T-helper 2 cell treated with Interferon-gamma antibody and Interleukin-4, amounts not matched to agents 5 μg/mL and 100 μg/mL, for 36 hours (primary cell): ENCODE measurements around the gene LANCL2.

Experiments used
- DNase-seq: peaks from one replicate; pipeline ENCODE4 v3.0.0; 2021; ENCODE audit warnings: low spot score
- H3K27ac Mint-ChIP-seq: one replicate; pipeline ENCODE4 v1.8.0; 2021; ENCODE audit warnings: mild to moderate bottlenecking, mixed read lengths
- H3K27me3 Mint-ChIP-seq: one replicate; pipeline ENCODE4 v1.8.0; 2021; ENCODE audit warnings: low read depth, mixed read lengths
- H3K36me3 Mint-ChIP-seq: one replicate; pipeline ENCODE4 v1.8.0; 2021; ENCODE audit warnings: low read depth, mixed read lengths
- H3K4me1 Mint-ChIP-seq: one replicate; pipeline ENCODE4 v1.8.0; 2021; ENCODE audit warnings: low read depth, mixed read lengths
- H3K4me3 Mint-ChIP-seq: one replicate; pipeline ENCODE4 v1.8.0; 2022; ENCODE audit warnings: mild to moderate bottlenecking, moderate library complexity, mixed read lengths
- H3K9me3 Mint-ChIP-seq: one replicate; pipeline ENCODE4 v1.8.0; 2021; ENCODE audit warnings: mixed read lengths

The LANCL2 gene

GRCh38 chr7:55441774-55442522 is 76.8 kb downstream of the LANCL2 start:
- Mint-ChIP-seq H3K4me1 (peaks cover 2% of the 10 kb centered on the region), H3K27me3 (no peaks in the 10 kb centered on the region), H3K36me3 (peaks cover under 1% of the 10 kb centered on the region), H3K9me3 (no peaks in the 10 kb centered on the region), H3K27ac (no peak overlapping the region), H3K4me3 (no peak overlapping the region)
- no peak for DNase-seq

GRCh38 chr7:55444786-55445185 is 79.6 kb downstream of the LANCL2 start:
- Mint-ChIP-seq H3K4me3 (no peak overlapping the region), H3K27me3 (no peaks in the 10 kb centered on the region), H3K36me3 (peaks cover 2% of the 10 kb centered on the region), H3K4me1 (no peaks in the 10 kb centered on the region), H3K9me3 (no peaks in the 10 kb centered on the region), H3K27ac (no peak overlapping the region)
- no peak for DNase-seq

- DNase-seq = no peak
- Mint-ChIP-seq H3K9me3 (no peaks in the 10 kb centered on the region), H3K36me3 (peaks cover 2% of the 10 kb centered on the region), H3K27me3 (no peaks in the 10 kb centered on the region), H3K4me3 (no peak overlapping the region), H3K27ac (no peak overlapping the region), H3K4me1 (peaks cover 6% of the 10 kb centered on the region)
Observed at GRCh38 chr7:55448526-55448925, 83.4 kb downstream of the LANCL2 start.

GRCh38 chr7:55449205-55449991 is 84.3 kb downstream of the LANCL2 start:
- Mint-ChIP-seq H3K4me3 (no peak overlapping the region), H3K4me1 (peaks cover 6% of the 10 kb centered on the region), H3K36me3 (peaks cover 2% of the 10 kb centered on the region)

GRCh38 chr7:55449992-55450535 is 84.9 kb downstream of the LANCL2 start:
- H3K4me1 Mint-ChIP-seq = peaks cover 10% of the 10 kb centered on the region
- no peak for DNase-seq
- H3K9me3 Mint-ChIP-seq = no peaks in the 10 kb centered on the region
- no peak overlapping the region for H3K27ac Mint-ChIP-seq
- H3K36me3 Mint-ChIP-seq = peaks cover 6% of the 10 kb centered on the region
- H3K4me3 Mint-ChIP-seq = no peak overlapping the region
- no peaks in the 10 kb centered on the region for H3K27me3 Mint-ChIP-seq

More at GRCh38 chr7:55449205-55449991, 84.3 kb downstream of the LANCL2 start:
- no peaks in the 10 kb centered on the region for H3K27me3 Mint-ChIP-seq
- H3K9me3 Mint-ChIP-seq = no peaks in the 10 kb centered on the region
- no peak overlapping the region for H3K27ac Mint-ChIP-seq
- DNase-seq = no peak

- Mint-ChIP-seq H3K36me3 (peaks cover 12% of the 10 kb centered on the region), H3K27ac (no peak overlapping the region), H3K9me3 (peaks cover 23% of the 10 kb centered on the region), H3K27me3 (no peaks in the 10 kb centered on the region), H3K4me3 (no peak overlapping the region), H3K4me1 (peaks cover 11% of the 10 kb centered on the region)
- DNase-seq = no peak
Observed at GRCh38 chr7:55452971-55453370, 87.8 kb downstream of the LANCL2 start.

- H3K4me1 Mint-ChIP-seq = peaks cover 19% of the 10 kb centered on the region
- peaks cover 62% of the 10 kb centered on the region for H3K9me3 Mint-ChIP-seq
- DNase-seq = no peak
- no peak overlapping the region for H3K27ac Mint-ChIP-seq
- peaks cover 27% of the 10 kb centered on the region for H3K36me3 Mint-ChIP-seq
- no peak overlapping the region for H3K4me3 Mint-ChIP-seq
- no peaks in the 10 kb centered on the region for H3K27me3 Mint-ChIP-seq
Observed at GRCh38 chr7:55457801-55458200, 92.7 kb downstream of the LANCL2 start.

GRCh38 chr7:55458351-55458750 is 93.2 kb downstream of the LANCL2 start:
- no peak for DNase-seq
- H3K4me3 Mint-ChIP-seq = no peak overlapping the region
- H3K27me3 Mint-ChIP-seq = no peaks in the 10 kb centered on the region
- H3K9me3 Mint-ChIP-seq = peaks cover 67% of the 10 kb centered on the region
- H3K4me1 Mint-ChIP-seq = peaks cover 17% of the 10 kb centered on the region
- H3K36me3 Mint-ChIP-seq = peaks cover 30% of the 10 kb centered on the region
- no peak overlapping the region for H3K27ac Mint-ChIP-seq

GRCh38 chr7:55463686-55464262 is 98.6 kb downstream of the LANCL2 start:
- H3K9me3 Mint-ChIP-seq = peaks cover 43% of the 10 kb centered on the region
- H3K27me3 Mint-ChIP-seq = no peaks in the 10 kb centered on the region
- peaks cover 62% of the 10 kb centered on the region for H3K36me3 Mint-ChIP-seq
- DNase-seq = no peak
- H3K27ac Mint-ChIP-seq = no peak overlapping the region
- H3K4me1 Mint-ChIP-seq = peaks cover 17% of the 10 kb centered on the region
- no peak overlapping the region for H3K4me3 Mint-ChIP-seq

- no peak for DNase-seq
- Mint-ChIP-seq H3K36me3 (peaks cover 61% of the 10 kb centered on the region), H3K27ac (no peak overlapping the region), H3K4me1 (peaks cover 22% of the 10 kb centered on the region), H3K9me3 (peaks cover 37% of the 10 kb centered on the region), H3K27me3 (no peaks in the 10 kb centered on the region), H3K4me3 (no peak overlapping the region)
Observed at GRCh38 chr7:55464422-55464821, 99.3 kb downstream of the LANCL2 start.

GRCh38 chr7:55465691-55466090 is 100.6 kb downstream of the LANCL2 start:
- no peak overlapping the region for H3K27ac Mint-ChIP-seq
- DNase-seq = no peak
- H3K36me3 Mint-ChIP-seq = peaks cover 63% of the 10 kb centered on the region
- H3K4me1 Mint-ChIP-seq = peaks cover 33% of the 10 kb centered on the region
- peaks cover 26% of the 10 kb centered on the region for H3K9me3 Mint-ChIP-seq
- no peaks in the 10 kb centered on the region for H3K27me3 Mint-ChIP-seq
- H3K4me3 Mint-ChIP-seq = no peak overlapping the region

- peaks cover 30% of the 10 kb centered on the region for H3K4me1 Mint-ChIP-seq
Observed at GRCh38 chr7:55467047-55467593, 102.0 kb downstream of the LANCL2 start.

GRCh38 chr7:55468495-55468894 is 103.4 kb downstream of the LANCL2 start:
- Mint-ChIP-seq H3K4me1 (peaks cover 25% of the 10 kb centered on the region), H3K27me3 (no peaks in the 10 kb centered on the region), H3K36me3 (peaks cover 52% of the 10 kb centered on the region), H3K9me3 (peaks cover 4% of the 10 kb centered on the region), H3K27ac (peak overlapping the region; percentile 79), H3K4me3 (peak overlapping the region; percentile 51)
- DNase-seq = no peak

More at GRCh38 chr7:55467047-55467593, 102.0 kb downstream of the LANCL2 start:
- peaks cover 16% of the 10 kb centered on the region for H3K9me3 Mint-ChIP-seq
- peaks cover 58% of the 10 kb centered on the region for H3K36me3 Mint-ChIP-seq
- H3K27me3 Mint-ChIP-seq = no peaks in the 10 kb centered on the region
- no peak overlapping the region for H3K4me3 Mint-ChIP-seq
- no peak overlapping the region for H3K27ac Mint-ChIP-seq
- no peak for DNase-seq
